K562 (cell line): ENCODE data around the gene TMEM204. TPM values are rescaled to one million over a fixed set of nuclear protein-coding genes. Genes with fewer than 3 reads are reported as not detected.
A peak's percentile ranks its signal among the peaks of the same experiment; 100 is the strongest.

Experiments
- ATAC-seq: fragments of 200-7000 bp; cut with Tn5 transposase; 3 replicates; pipeline ENCODE4 v1.9.1; 2020; ENCODE audit warnings: moderate library complexity
- BruUV-seq: library from RNA; stranded (reverse); fragments of 400-500 nt; replicated peaks from 2 replicates; lab custom pipeline; 2021; lab: Mats Ljungman, UMichigan
- CTCF ChIA-PET: fragments of 300-600 bp; formaldehyde crosslinking; extraction: SDS; loops from one replicate; lab custom pipeline; 2021; ENCODE audit warnings: low intra/inter-chr PET ratio; lab: Yijun Ruan, JAX
- POLR2A ChIA-PET: fragments of 300-600, 350-650 bp; sonication (Branson Sonifier 250); formaldehyde crosslinking; extraction: SDS; loops from one replicate; lab custom pipeline; 2021; ENCODE audit warnings: antibody characterized with exemption, inconsistent platforms; lab: Yijun Ruan, JAX
- DNase-seq, 4 experiments: peaks; one replicate each; pipeline versions ENCODE4 v3.0.0 to v3.0.0-alpha.2; 2011 to 2018; ENCODE audit warnings: low spot score in 3 of 4, mixed read lengths in 3 of 4; ENCODE audit errors: extremely low read depth in 1 of 4
- FAIRE-seq: peaks from 2 replicates; lab custom pipeline; 2011; peaks lifted over from hg19 to GRCh38; lab: Jason Lieb, UNC
- H2AFZ ChIP-seq: 2 replicates; pipeline ENCODE4 v1.6.0; 2011; ENCODE audit warnings: low read depth, low read length, control low read depth, inconsistent platforms
- H3K27ac ChIP-seq: fragments of 200-600 bp; 3 replicates; pipeline ENCODE4 v1.8.0; 2011; ENCODE audit warnings: low read depth, mild to moderate bottlenecking, control low read depth, inconsistent platforms, low read length, moderate library complexity, mixed read lengths; ENCODE audit errors: extremely low read depth
- H3K27me3 ChIP-seq, 2 experiments: fragments of 300-600 bp in 1 of 2; 2 replicates in 1 of 2; 3 replicates in 1 of 2; pipeline versions ENCODE4 v1.6.0 to v1.8.0; 2011; ENCODE audit warnings: inconsistent platforms in 2 of 2, low read length in 2 of 2, mild to moderate bottlenecking in 1 of 2, mixed read lengths in 1 of 2, moderate library complexity in 1 of 2; ENCODE audit not compliant: control insufficient read depth in 2 of 2, insufficient read depth in 2 of 2
- H3K36me3 ChIP-seq: fragments of 300-600 bp; 3 replicates; pipeline ENCODE4 v1.8.0; 2011; ENCODE audit warnings: mild to moderate bottlenecking, low read length, inconsistent platforms; ENCODE audit not compliant: control insufficient read depth, insufficient read depth
- H3K4me1 ChIP-seq, 2 experiments: fragments of 200-600 bp in 1 of 2; replicated peaks in 1 of 2; 2 replicates in 1 of 2; 3 replicates in 1 of 2; pipeline versions ENCODE4 v1.5.1 to v1.8.0; 2011; ENCODE audit warnings: inconsistent platforms in 2 of 2, low read length in 2 of 2, mild to moderate bottlenecking in 1 of 2, mixed read lengths in 1 of 2, moderate library complexity in 1 of 2; ENCODE audit not compliant: control insufficient read depth in 2 of 2, insufficient read depth in 2 of 2
- H3K4me2 ChIP-seq: 2 replicates; pipeline ENCODE4 v1.6.1; 2011; ENCODE audit warnings: low read length, control low read depth, inconsistent platforms, mixed read lengths; ENCODE audit not compliant: insufficient read depth
- H3K4me3 ChIP-seq: fragments of 200-600 bp; sonication (generic), shearing (Covaris generic); 2 replicates; pipeline ENCODE4 v1.5.1; 2016; ENCODE audit warnings: control low read depth, inconsistent platforms
- H3K79me2 ChIP-seq: fragments of 200-600 bp; 3 replicates; pipeline ENCODE4 v1.8.0; 2011; ENCODE audit warnings: low read length, inconsistent platforms; ENCODE audit not compliant: control insufficient read depth, insufficient read depth
- H3K9ac ChIP-seq, 2 experiments: 2 replicates each; pipeline versions ENCODE4 v1.6.0 to v1.6.1; 2011; ENCODE audit warnings: low read depth in 2 of 2, low read length in 2 of 2, control low read depth in 1 of 2, inconsistent platforms in 1 of 2, mild to moderate bottlenecking in 1 of 2, mixed read lengths in 1 of 2; ENCODE audit not compliant: insufficient read depth in 1 of 2
- H3K9me1 ChIP-seq: one replicate; pipeline ENCODE4 v1.6.0; 2011; ENCODE audit warnings: inconsistent platforms, mild to moderate bottlenecking, low read length, moderate library complexity; ENCODE audit not compliant: control insufficient read depth, insufficient read depth
- H3K9me3 ChIP-seq: replicated peaks from 2 replicates; pipeline ENCODE4 v1.5.1; 2011; ENCODE audit warnings: low read depth, low read length, inconsistent platforms; ENCODE audit not compliant: control insufficient read depth, insufficient read depth
- H4K20me1 ChIP-seq: replicated peaks from 2 replicates; pipeline ENCODE4 v1.6.1; 2011; ENCODE audit warnings: low read length, inconsistent platforms, mixed read lengths; ENCODE audit not compliant: control insufficient read depth, insufficient read depth
- BRD9 ChIP-seq: fragments of 450-650 bp; IDR thresholded peaks from 2 replicates; pipeline ENCODE4 v1.6.1; 2018; ENCODE audit warnings: low read depth; ENCODE audit not compliant: partially characterized antibody
- CBFA2T3 ChIP-seq: fragments of 450-650 bp; IDR thresholded peaks from 2 replicates; pipeline ENCODE4 v1.6.1; 2017
- FOSL1 ChIP-seq: fragments of 200-800 bp; sonication (Bioruptor generic); conservative IDR thresholded peaks from 2 replicates; pipeline ENCODE4 v1.6.1; 2016; ENCODE audit warnings: missing genetic modification characterization, missing compliant biosample characterization
- NFYB ChIP-seq: IDR thresholded peaks from 2 replicates; pipeline ENCODE4 v1.6.1; 2011; ENCODE audit warnings: mild to moderate bottlenecking, moderate library complexity; ENCODE audit not compliant: insufficient read length; ENCODE audit errors: extremely low read depth
- POLR2G ChIP-seq: fragments of 200-400 bp; formaldehyde crosslinking; IDR thresholded peaks from 2 replicates; pipeline ENCODE4 v1.6.1; 2017; ENCODE audit warnings: low read depth, mild to moderate bottlenecking, antibody characterized with exemption, low read length, moderate library complexity
- RBFOX2 ChIP-seq: fragments of 200-400 bp; formaldehyde crosslinking; IDR thresholded peaks from 2 replicates; pipeline ENCODE4 v1.6.1; 2017; ENCODE audit warnings: low read depth, mild to moderate bottlenecking, low read length, moderate library complexity
- RBM14 ChIP-seq: fragments of 200-400 bp; formaldehyde crosslinking; IDR thresholded peaks from 2 replicates; pipeline ENCODE4 v1.6.1; 2018; ENCODE audit warnings: low read depth, mild to moderate bottlenecking, low read length, moderate library complexity, borderline replicate concordance; ENCODE audit not compliant: insufficient read depth
- SREBF1 ChIP-seq: fragments of 150-350 bp; IDR thresholded peaks from 2 replicates; pipeline ENCODE4 v1.6.1; 2014; ENCODE audit warnings: antibody characterized with exemption, low read depth, low read length, borderline replicate concordance
- SREBF2 ChIP-seq: sonication (generic); formaldehyde crosslinking; IDR thresholded peaks from 2 replicates; pipeline ENCODE4 v1.4.0; 2020; ENCODE audit warnings: mild to moderate bottlenecking, missing genetic modification reagents
- TARDBP ChIP-seq: fragments of 450-650 bp; IDR thresholded peaks from 2 replicates; pipeline ENCODE4 v1.6.1; 2016
- ZNF263 ChIP-seq: sonication (generic); formaldehyde crosslinking; IDR thresholded peaks from 2 replicates; pipeline ENCODE4 v1.8.0; 2022; ENCODE audit warnings: mild to moderate bottlenecking, missing genetic modification reagents, borderline replicate concordance
- WGBS: fragments of 100-300 bp; shearing (Covaris generic); methylation state at CpG from one replicate; pipeline ENCODE4 v1.1.6; 2016; ENCODE audit warnings: low coverage, mixed read lengths; ENCODE audit not compliant: insufficient coverage; ENCODE audit errors: missing lambda C conversion rate; 5-methylcytosine and 5-hydroxymethylcytosine counted together
- in situ Hi-C: fragments of 300-500 bp; cut with MboI; formaldehyde crosslinking; loops from 4 replicates; pipeline ENCODE4 v1.15.0; 2018; ENCODE audit warnings: inconsistent platforms, mixed read lengths
- intact Hi-C: fragments of 100-400 bp; cut with micrococcal nuclease; formaldehyde crosslinking; loops from 2 replicates; pipeline ENCODE4 v1.14.2; 2022
- polyA plus RNA-seq, 8 experiments: library from polyadenylated mRNA; depleted of rRNA in 4 of 8; stranded (reverse) in 5 of 8; unstranded in 3 of 8; fragments of >200 nt; fragmentation: Nextera tagmentation in 2 of 8; fragmentation: Illumina TruSeq in 1 of 8; extraction: Ambion mirVana in 2 of 8; extraction: Trizol in 1 of 8; gene quantifications; 2 replicates each; pipeline versions ENCODE4 v1.2.1 to v1.2.3, GENCODE V29; 2011 to 2014; ENCODE audit warnings: inconsistent platforms in 1 of 8, missing spikeins in 1 of 8
- total RNA-seq, 7 experiments: library from RNA; depleted of rRNA in 6 of 7; stranded (reverse); fragments of >200 nt in 6 of 7; fragmentation: Illumina TruSeq in 2 of 7; extraction: Trizol in 2 of 7; gene quantifications; 2 replicates each; pipeline versions ENCODE4 v1.2.1 to v1.2.3, GENCODE V29; 2011 to 2021; ENCODE audit warnings: low replicate concordance in 1 of 7
- TF ChIP-seq, protein P1 (sequence below): fragments of 450-650 bp; formaldehyde crosslinking; IDR thresholded peaks from 2 replicates; pipeline ENCODE4 v1.4.0; 2020; ENCODE audit warnings: mild to moderate bottlenecking

Gene TMEM204
- total and polyA plus RNA-seq, 9 of the 15 experiments (the other 6 are each of a cell fraction or from before 2014, with no cell fraction given): 0.04 to 0.18 TPM; not detected in 7

- BruUV-seq: no TSS peak
- no peak for FAIRE-seq
- TF ChIP-seq BRD9 (no peak), SREBF1 (no peak), POLR2G (0 out of 2 replicates have a peak, but pooled peaks have one; percentile 2)
- TF ChIP-seq, all 486 proteins: peak for 1
- Histone ChIP-seq H2AFZ (no peak overlapping the region), H3K4me2 (no peak overlapping the region), H3K36me3 (peaks cover 72% of the 10 kb centered on the region; the same call in 2 of the 3 replicates), H3K79me2 (peaks cover 32% of the 10 kb centered on the region), H3K27ac (no peak overlapping the region), H3K9me3 (no peaks in the 10 kb centered on the region), H3K27me3 (no peaks in the 10 kb centered on the region), H3K4me3 (no peak overlapping the region), H3K9ac (peak overlapping the region in 1 of 2 experiments; percentile 10; a peak in 2 of 4 replicates), H3K9me1 (no peaks in the 10 kb centered on the region), H3K4me1 (peaks cover 16 to 56% of the 10 kb centered on the region in 2 experiments; a peak in 3 of 5 replicates), H4K20me1 (peaks cover 7% of the 10 kb centered on the region; the same call in 1 of the 2 replicates)
- 96% methylated on average over 16 of the region's 25 CpGs for WGBS
- intact Hi-C loops: no loop called here
- ATAC-seq: no peak
- ChIA-PET POLR2A (interaction anchor here (0.6 kb wide), 1 partner anchor 468 kb away, joined by 3 read pairs; the partner anchor contains the start of gene RPS2), CTCF (no interaction called here)
- in situ Hi-C loops: no loop called here
- peak in 1 of 4 experiments; percentile 8 for DNase-seq
Observed at GRCh38 chr16:1496464-1496863, 37.0 kb upstream of the TMEM204 start.

DNA sequence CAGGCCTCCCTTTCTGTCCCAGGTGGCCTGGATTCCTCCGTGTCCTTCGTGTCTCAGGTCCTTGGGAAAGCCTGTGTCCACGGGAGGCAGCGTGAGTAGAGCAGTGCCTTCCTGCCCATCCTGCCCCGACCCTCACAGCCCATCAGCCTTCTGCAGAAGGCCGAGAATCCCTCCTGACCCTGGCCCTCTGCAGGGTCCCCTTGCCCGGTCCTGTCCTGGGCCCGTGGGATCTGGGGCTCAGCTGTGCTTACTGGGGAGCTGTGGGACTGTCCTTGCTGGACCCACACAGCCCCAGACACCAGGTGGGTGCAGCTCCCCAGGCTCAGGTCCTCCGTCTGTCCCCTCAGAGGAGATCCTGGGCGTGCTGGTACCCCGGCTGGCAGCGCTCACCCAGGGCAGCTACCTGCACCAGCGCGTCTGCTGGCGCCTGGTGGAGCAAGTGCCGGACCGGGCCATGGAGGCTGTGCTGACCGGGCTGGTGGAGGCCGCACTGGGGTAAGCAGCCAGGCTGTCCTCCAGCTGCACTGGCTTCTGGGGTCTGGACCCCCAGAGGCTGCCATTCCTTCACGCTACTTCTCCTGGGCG, 36.4 kb upstream of the TMEM204 start:
- no TSS peak for BruUV-seq
- H3K27ac ChIP-seq: no peak overlapping the region
- H3K9me1 ChIP-seq: no peaks in the 10 kb centered on the region
- DNase-seq: no peak
- no peak overlapping the region for H2AFZ ChIP-seq
- H3K4me2 ChIP-seq: no peak overlapping the region
- in situ Hi-C loops (no loop called here), intact Hi-C loops (no loop called here)
- ChIA-PET POLR2A (no interaction called here), CTCF (no interaction called here)
- H3K36me3 ChIP-seq: peaks cover 78% of the 10 kb centered on the region; the same call in 2 of the 3 replicates
- H3K4me3 ChIP-seq: no peak overlapping the region
- peaks cover 32% of the 10 kb centered on the region for H3K79me2 ChIP-seq
- no peaks in the 10 kb centered on the region for H3K27me3 ChIP-seq
- no peak for FAIRE-seq
- peaks cover 7% of the 10 kb centered on the region; the same call in 1 of the 2 replicates for H4K20me1 ChIP-seq
- H3K4me1 ChIP-seq: peaks cover 16 to 60% of the 10 kb centered on the region in 2 experiments; a peak in 3 of 5 replicates
- WGBS: 93% methylated on average over 14 of the region's 21 CpGs
- no peak for ATAC-seq
- H3K9ac ChIP-seq: peak overlapping the region in 1 of 2 experiments; percentile 10; a peak in 1 of 4 replicates
- H3K9me3 ChIP-seq: no peaks in the 10 kb centered on the region
- TF ChIP-seq, protein P1, sequence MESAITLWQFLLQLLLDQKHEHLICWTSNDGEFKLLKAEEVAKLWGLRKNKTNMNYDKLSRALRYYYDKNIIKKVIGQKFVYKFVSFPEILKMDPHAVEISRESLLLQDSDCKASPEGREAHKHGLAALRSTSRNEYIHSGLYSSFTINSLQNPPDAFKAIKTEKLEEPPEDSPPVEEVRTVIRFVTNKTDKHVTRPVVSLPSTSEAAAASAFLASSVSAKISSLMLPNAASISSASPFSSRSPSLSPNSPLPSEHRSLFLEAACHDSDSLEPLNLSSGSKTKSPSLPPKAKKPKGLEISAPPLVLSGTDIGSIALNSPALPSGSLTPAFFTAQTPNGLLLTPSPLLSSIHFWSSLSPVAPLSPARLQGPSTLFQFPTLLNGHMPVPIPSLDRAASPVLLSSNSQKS (CRISPR knock-in tag): no peak
- no peak for TF ChIP-seq TARDBP
- TF ChIP-seq NFYB: no peak
- TF ChIP-seq FOSL1 (tag): no peak
- TF ChIP-seq CBFA2T3: no peak
- no peak for TF ChIP-seq RBM14
- TF ChIP-seq POLR2G: peak; percentile 58
- peak; percentile 33; the same call in 1 of the 2 replicates for TF ChIP-seq RBFOX2
- no peak for TF ChIP-seq SREBF2 (CRISPR knock-in tag)
- TF ChIP-seq ZNF263 (CRISPR knock-in tag): no peak
